H1 (cell line): ENCODE results near the gene CDCP1.

Experiments used
- EGR1 ChIP-seq: IDR thresholded peaks from 2 replicates; pipeline ENCODE4 v1.6.1; 2011; ENCODE audit warnings: low read depth, low read length, borderline replicate concordance
- EZH2 ChIP-seq: fragments of 200-600 bp; sonication (generic); IDR thresholded peaks from 2 replicates; pipeline ENCODE4 v1.7.1; 2012; ENCODE audit warnings: low read depth, mild to moderate bottlenecking, moderate library complexity, low read length, inconsistent platforms; ENCODE audit not compliant: severe bottlenecking
- GTF2F1 ChIP-seq: IDR thresholded peaks from 2 replicates; pipeline ENCODE4 v1.6.1; 2012; ENCODE audit warnings: low read depth, low read length, improper control_type of control experiment, borderline replicate concordance
- JUN ChIP-seq: IDR thresholded peaks from 2 replicates; pipeline ENCODE4 v1.6.1; 2011; ENCODE audit warnings: low read depth, mild to moderate bottlenecking, improper control_type of control experiment, low read length
- JUND ChIP-seq: IDR thresholded peaks from 2 replicates; pipeline ENCODE4 v1.6.1; 2011; ENCODE audit warnings: mild to moderate bottlenecking, improper control_type of control experiment, low read length
- KDM4A ChIP-seq: IDR thresholded peaks from one replicate; pipeline ENCODE4 v1.7.1; 2012; ENCODE audit warnings: low read depth, mild to moderate bottlenecking, moderate library complexity, low read length, inconsistent platforms; ENCODE audit not compliant: severe bottlenecking
- POLR2A ChIP-seq, 2 experiments: IDR thresholded peaks; 1 replicate in 1 of 2; 2 replicates in 1 of 2; pipeline ENCODE4 v1.6.1; 2011; ENCODE audit warnings: low read depth in 2 of 2, low read length in 2 of 2, mild to moderate bottlenecking in 2 of 2; ENCODE audit errors: control extremely low read depth in 1 of 2
- POLR2AphosphoS5 ChIP-seq: IDR thresholded peaks from 2 replicates; pipeline ENCODE4 v1.6.1; 2011; ENCODE audit warnings: low read depth, low read length
- RXRA ChIP-seq: IDR thresholded peaks from 2 replicates; pipeline ENCODE4 v1.6.1; 2011; ENCODE audit warnings: low read depth, mild to moderate bottlenecking, low read length, moderate library complexity; ENCODE audit not compliant: insufficient read depth
- SP2 ChIP-seq: IDR thresholded peaks from 2 replicates; pipeline ENCODE4 v1.6.1; 2012; ENCODE audit warnings: mild to moderate bottlenecking, low read length, inconsistent platforms
- SP4 ChIP-seq: IDR thresholded peaks from 2 replicates; pipeline ENCODE4 v1.6.1; 2012; ENCODE audit warnings: low read length, inconsistent platforms
- YY1 ChIP-seq: IDR thresholded peaks from 2 replicates; pipeline ENCODE4 v1.6.1; 2011; ENCODE audit warnings: low read depth, mild to moderate bottlenecking, low read length
- TF ChIP-seq, protein P1 (sequence below): fragments of 300-600 bp; sonication (generic); IDR thresholded peaks from 2 replicates; pipeline ENCODE4 v1.7.1; 2012; ENCODE audit warnings: low read length, moderate library complexity, mild to moderate bottlenecking, inconsistent platforms; ENCODE audit not compliant: insufficient replicate concordance
- TF ChIP-seq, protein P2 (sequence below), 3 experiments: IDR thresholded peaks; 1 replicate in 2 of 3; 2 replicates in 1 of 3; pipeline versions ENCODE4 v1.5.1 to v1.6.1; 2011; ENCODE audit warnings: low read length in 3 of 3, mild to moderate bottlenecking in 3 of 3, inconsistent platforms in 2 of 3, low read depth in 1 of 3, moderate library complexity in 1 of 3; ENCODE audit not compliant: insufficient read depth in 1 of 3; ENCODE audit errors: control extremely low read depth in 1 of 3

DNA sequence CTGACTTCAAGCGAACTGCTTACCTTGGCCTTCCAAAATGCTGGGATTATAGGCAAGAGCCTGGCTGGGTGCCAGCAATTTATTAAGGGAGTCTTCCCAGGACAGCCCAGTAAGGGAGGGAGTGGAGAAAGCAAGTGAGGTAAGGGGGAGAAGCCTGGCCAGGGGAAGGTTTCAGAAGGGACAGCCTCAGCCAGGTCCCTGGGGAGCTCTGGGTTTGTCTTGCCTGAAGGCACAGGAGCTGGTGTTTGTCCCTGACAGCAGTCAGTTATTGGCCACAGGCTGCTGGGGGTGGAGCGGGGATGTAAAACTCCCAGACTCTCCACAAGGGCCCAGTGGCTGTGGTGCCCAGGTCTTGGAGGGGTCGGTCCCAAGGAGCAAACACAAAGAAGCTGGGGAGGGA lies 33.0 kb upstream of the CDCP1 start:
- TF ChIP-seq POLR2AphosphoS5 (no peak), KDM4A (no peak), JUND (no peak), GTF2F1 (no peak), SP2 (no peak), YY1 (no peak), EGR1 (no peak), JUN (no peak), POLR2A (IDR thresholded peaks at IDR 0.05; ENCODE audit: control extremely low read depth in 1 of 2, low read depth in 2 of 2, low read length in 2 of 2) (no peak), EZH2 (no peak), SP4 (no peak), RXRA (no peak)
- TF ChIP-seq, protein P1, sequence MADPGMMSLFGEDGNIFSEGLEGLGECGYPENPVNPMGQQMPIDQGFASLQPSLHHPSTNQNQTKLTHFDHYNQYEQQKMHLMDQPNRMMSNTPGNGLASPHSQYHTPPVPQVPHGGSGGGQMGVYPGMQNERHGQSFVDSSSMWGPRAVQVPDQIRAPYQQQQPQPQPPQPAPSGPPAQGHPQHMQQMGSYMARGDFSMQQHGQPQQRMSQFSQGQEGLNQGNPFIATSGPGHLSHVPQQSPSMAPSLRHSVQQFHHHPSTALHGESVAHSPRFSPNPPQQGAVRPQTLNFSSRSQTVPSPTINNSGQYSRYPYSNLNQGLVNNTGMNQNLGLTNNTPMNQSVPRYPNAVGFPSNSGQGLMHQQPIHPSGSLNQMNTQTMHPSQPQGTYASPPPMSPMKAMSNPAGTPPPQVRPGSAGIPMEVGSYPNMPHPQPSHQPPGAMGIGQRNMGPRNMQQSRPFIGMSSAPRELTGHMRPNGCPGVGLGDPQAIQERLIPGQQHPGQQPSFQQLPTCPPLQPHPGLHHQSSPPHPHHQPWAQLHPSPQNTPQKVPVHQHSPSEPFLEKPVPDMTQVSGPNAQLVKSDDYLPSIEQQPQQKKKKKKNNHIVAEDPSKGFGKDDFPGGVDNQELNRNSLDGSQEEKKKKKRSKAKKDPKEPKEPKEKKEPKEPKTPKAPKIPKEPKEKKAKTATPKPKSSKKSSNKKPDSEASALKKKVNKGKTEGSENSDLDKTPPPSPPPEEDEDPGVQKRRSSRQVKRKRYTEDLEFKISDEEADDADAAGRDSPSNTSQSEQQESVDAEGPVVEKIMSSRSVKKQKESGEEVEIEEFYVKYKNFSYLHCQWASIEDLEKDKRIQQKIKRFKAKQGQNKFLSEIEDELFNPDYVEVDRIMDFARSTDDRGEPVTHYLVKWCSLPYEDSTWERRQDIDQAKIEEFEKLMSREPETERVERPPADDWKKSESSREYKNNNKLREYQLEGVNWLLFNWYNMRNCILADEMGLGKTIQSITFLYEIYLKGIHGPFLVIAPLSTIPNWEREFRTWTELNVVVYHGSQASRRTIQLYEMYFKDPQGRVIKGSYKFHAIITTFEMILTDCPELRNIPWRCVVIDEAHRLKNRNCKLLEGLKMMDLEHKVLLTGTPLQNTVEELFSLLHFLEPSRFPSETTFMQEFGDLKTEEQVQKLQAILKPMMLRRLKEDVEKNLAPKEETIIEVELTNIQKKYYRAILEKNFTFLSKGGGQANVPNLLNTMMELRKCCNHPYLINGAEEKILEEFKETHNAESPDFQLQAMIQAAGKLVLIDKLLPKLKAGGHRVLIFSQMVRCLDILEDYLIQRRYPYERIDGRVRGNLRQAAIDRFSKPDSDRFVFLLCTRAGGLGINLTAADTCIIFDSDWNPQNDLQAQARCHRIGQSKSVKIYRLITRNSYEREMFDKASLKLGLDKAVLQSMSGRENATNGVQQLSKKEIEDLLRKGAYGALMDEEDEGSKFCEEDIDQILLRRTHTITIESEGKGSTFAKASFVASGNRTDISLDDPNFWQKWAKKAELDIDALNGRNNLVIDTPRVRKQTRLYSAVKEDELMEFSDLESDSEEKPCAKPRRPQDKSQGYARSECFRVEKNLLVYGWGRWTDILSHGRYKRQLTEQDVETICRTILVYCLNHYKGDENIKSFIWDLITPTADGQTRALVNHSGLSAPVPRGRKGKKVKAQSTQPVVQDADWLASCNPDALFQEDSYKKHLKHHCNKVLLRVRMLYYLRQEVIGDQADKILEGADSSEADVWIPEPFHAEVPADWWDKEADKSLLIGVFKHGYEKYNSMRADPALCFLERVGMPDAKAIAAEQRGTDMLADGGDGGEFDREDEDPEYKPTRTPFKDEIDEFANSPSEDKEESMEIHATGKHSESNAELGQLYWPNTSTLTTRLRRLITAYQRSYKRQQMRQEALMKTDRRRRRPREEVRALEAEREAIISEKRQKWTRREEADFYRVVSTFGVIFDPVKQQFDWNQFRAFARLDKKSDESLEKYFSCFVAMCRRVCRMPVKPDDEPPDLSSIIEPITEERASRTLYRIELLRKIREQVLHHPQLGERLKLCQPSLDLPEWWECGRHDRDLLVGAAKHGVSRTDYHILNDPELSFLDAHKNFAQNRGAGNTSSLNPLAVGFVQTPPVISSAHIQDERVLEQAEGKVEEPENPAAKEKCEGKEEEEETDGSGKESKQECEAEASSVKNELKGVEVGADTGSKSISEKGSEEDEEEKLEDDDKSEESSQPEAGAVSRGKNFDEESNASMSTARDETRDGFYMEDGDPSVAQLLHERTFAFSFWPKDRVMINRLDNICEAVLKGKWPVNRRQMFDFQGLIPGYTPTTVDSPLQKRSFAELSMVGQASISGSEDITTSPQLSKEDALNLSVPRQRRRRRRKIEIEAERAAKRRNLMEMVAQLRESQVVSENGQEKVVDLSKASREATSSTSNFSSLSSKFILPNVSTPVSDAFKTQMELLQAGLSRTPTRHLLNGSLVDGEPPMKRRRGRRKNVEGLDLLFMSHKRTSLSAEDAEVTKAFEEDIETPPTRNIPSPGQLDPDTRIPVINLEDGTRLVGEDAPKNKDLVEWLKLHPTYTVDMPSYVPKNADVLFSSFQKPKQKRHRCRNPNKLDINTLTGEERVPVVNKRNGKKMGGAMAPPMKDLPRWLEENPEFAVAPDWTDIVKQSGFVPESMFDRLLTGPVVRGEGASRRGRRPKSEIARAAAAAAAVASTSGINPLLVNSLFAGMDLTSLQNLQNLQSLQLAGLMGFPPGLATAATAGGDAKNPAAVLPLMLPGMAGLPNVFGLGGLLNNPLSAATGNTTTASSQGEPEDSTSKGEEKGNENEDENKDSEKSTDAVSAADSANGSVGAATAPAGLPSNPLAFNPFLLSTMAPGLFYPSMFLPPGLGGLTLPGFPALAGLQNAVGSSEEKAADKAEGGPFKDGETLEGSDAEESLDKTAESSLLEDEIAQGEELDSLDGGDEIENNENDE, result no peak
- TF ChIP-seq, protein P2, sequence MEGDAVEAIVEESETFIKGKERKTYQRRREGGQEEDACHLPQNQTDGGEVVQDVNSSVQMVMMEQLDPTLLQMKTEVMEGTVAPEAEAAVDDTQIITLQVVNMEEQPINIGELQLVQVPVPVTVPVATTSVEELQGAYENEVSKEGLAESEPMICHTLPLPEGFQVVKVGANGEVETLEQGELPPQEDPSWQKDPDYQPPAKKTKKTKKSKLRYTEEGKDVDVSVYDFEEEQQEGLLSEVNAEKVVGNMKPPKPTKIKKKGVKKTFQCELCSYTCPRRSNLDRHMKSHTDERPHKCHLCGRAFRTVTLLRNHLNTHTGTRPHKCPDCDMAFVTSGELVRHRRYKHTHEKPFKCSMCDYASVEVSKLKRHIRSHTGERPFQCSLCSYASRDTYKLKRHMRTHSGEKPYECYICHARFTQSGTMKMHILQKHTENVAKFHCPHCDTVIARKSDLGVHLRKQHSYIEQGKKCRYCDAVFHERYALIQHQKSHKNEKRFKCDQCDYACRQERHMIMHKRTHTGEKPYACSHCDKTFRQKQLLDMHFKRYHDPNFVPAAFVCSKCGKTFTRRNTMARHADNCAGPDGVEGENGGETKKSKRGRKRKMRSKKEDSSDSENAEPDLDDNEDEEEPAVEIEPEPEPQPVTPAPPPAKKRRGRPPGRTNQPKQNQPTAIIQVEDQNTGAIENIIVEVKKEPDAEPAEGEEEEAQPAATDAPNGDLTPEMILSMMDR (IDR thresholded peaks at IDR 0.05; ENCODE audit: control extremely low read depth in 1 of 3, insufficient read depth in 1 of 3, low read depth in 1 of 3, low read length in 3 of 3), result no peak
